Natural killer cell treated with Interleukin-12 subunit alpha and Interleukin-12 subunit beta and Interleukin-15 and Interleukin-18, amount 100 ng/mL, for 72 hours (primary cell): ENCODE data around the gene EDARADD. TPM values are rescaled to one million over a fixed set of nuclear protein-coding genes. Genes with fewer than 3 reads are reported as not detected.
A peak's percentile ranks its signal among the peaks of the same experiment; 100 is the strongest.

Experiments
- ATAC-seq, 2 donors: fragments of 150-1000 bp; cut with Tn5 transposase in 1 of 2; sonication (Bioruptor Pico), chemical (Tn5 transposase) in 1 of 2; 2 replicates each; pipeline ENCODE4 v1.10.0; 2021
- DNase-seq: peaks from one replicate; pipeline ENCODE4 v3.0.0; 2022; ENCODE audit warnings: low spot score
- H3K27ac Mint-ChIP-seq, 2 donors: 1 replicate in 1 of 2; 2 replicates in 1 of 2; pipeline ENCODE4 v1.8.0; 2022; ENCODE audit warnings: mixed read lengths in 2 of 2, mild to moderate bottlenecking in 1 of 2, moderate library complexity in 1 of 2
- H3K27me3 Mint-ChIP-seq, 2 donors: 1 replicate in 1 of 2; 2 replicates in 1 of 2; pipeline ENCODE4 v1.8.0; 2022; ENCODE audit warnings: mixed read lengths in 2 of 2
- H3K36me3 Mint-ChIP-seq: one replicate; pipeline ENCODE4 v1.8.0; 2022; ENCODE audit warnings: mixed read lengths
- H3K4me1 Mint-ChIP-seq, 2 donors: 1 replicate in 1 of 2; 2 replicates in 1 of 2; pipeline ENCODE4 v1.8.0; 2022; ENCODE audit warnings: low read depth in 2 of 2, mixed read lengths in 2 of 2, mild to moderate bottlenecking in 1 of 2
- H3K4me3 Mint-ChIP-seq: one replicate; pipeline ENCODE4 v1.8.0; 2022; ENCODE audit warnings: mixed read lengths
- H3K9me3 Mint-ChIP-seq: 2 replicates; pipeline ENCODE4 v1.8.0; 2022; ENCODE audit warnings: mixed read lengths
- total RNA-seq, 2 donors: library from RNA; stranded (reverse); gene quantifications; one replicate each; pipeline ENCODE4 v1.2.3, GENCODE V29; 2022

EDARADD gene
- total RNA-seq, 2 donors from 2014 or later = 1.9 to 7.2 TPM

DNA sequence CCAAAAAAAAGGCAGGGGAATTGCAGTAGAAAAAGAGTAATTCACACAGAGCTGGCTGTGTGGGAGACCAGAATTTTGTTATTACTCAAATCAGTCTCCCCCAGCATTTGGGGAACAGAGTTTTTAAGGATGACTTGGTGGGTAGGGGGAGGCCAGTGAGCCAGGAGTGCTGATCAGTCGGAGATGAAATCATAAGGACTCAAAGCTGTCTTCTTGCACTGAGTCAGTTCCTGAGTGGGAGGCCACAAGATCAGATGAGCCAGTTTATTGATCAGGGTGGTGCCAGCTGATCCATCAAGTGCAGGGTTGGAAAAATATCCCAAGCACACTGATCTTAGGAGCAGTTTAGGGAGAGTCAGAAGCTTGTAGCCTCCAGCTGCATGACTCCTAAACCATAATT is 23.7 kb upstream of the EDARADD start:
- Mint-ChIP-seq H3K4me1 (peaks cover 0 to 6% of the 10 kb centered on the region in 2 donors), H3K9me3 (no peaks in the 10 kb centered on the region), H3K36me3 (no peaks in the 10 kb centered on the region), H3K27me3 (peaks cover 0 to 9% of the 10 kb centered on the region in 2 donors), H3K27ac (no peak overlapping the region), H3K4me3 (no peak overlapping the region)
- ATAC-seq = no peak
- DNase-seq = no peak

DNA sequence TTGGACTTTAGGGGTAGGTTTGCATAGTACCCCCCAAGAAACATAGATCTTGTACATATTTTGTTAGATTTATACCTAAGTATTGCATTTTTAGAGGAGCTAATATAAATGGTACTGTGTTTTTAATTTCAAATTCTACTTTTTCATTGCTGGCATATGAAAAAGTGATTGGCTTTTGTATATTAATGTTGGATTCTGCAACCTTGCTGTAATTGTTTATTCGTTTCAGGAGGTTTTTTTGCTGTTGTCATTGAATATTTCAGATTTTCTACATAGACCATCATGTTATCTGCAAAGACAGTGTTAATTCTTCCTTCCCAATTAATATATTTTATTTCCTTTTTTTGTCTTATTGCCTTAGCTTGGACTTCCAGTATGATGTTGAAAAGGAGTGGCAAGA is 23.0 kb upstream of the EDARADD start:
- H3K27ac Mint-ChIP-seq = no peak overlapping the region
- peaks cover 0 to 6% of the 10 kb centered on the region in 2 donors for H3K4me1 Mint-ChIP-seq
- peaks cover 0 to 9% of the 10 kb centered on the region in 2 donors for H3K27me3 Mint-ChIP-seq
- no peaks in the 10 kb centered on the region for H3K36me3 Mint-ChIP-seq
- ATAC-seq (no peak), DNase-seq (no peak)
- H3K4me3 Mint-ChIP-seq = no peak overlapping the region
- no peaks in the 10 kb centered on the region for H3K9me3 Mint-ChIP-seq

DNA sequence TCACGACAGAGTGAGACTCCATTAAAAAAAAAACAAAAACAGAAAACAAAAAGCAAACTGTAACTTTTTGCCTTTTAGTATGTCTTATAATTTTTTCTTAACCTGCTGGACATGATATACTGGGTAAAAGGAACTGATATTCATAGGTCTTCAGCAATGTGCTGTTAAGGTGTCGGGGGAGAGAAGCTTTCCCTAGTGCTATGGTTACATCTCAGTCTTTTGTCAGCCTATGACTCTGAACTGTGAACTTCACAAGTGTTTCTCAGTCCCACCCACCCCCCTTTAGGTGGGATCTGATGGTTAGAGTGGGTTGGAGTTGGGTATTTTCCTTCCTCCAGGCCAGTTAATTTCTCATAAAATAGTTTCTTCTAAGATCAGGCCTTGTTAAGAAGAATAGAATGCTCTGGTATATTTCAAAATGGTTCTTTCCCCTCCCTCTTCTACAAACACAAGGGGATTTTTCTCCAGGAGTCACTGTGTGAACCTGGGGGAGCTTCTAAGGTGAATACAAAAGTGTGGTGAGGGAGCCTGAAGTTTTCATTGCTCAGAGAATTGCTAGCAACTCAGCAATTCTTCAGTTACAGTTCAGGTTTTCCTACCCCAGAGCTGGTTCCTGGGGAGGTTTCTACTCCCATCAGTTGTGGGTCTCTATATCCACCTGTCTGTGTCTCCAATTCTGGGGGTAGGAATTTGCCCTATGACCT is 16.1 kb upstream of the EDARADD start:
- Mint-ChIP-seq H3K4me1 (peaks cover 0 to 6% of the 10 kb centered on the region in 2 donors), H3K4me3 (no peak overlapping the region), H3K27me3 (peaks cover 0 to 3% of the 10 kb centered on the region in 2 donors), H3K36me3 (peaks cover 13% of the 10 kb centered on the region), H3K27ac (no peak overlapping the region), H3K9me3 (no peaks in the 10 kb centered on the region)
- ATAC-seq = no peak
- no peak for DNase-seq

- DNase-seq (no peak), ATAC-seq (no peak)
- no peaks in the 10 kb centered on the region for H3K4me1 Mint-ChIP-seq
- peaks cover 13% of the 10 kb centered on the region for H3K36me3 Mint-ChIP-seq
- H3K27me3 Mint-ChIP-seq = no peaks in the 10 kb centered on the region
- no peaks in the 10 kb centered on the region for H3K9me3 Mint-ChIP-seq
- H3K4me3 Mint-ChIP-seq = no peak overlapping the region
- H3K27ac Mint-ChIP-seq = no peak overlapping the region
Measured at GRCh38 chr1:236381565-236382158, 12.4 kb upstream of the EDARADD start.

- no peak for DNase-seq
- no peaks in the 10 kb centered on the region for H3K9me3 Mint-ChIP-seq
- no peak overlapping the region for H3K27ac Mint-ChIP-seq
- H3K36me3 Mint-ChIP-seq = no peaks in the 10 kb centered on the region
- H3K4me1 Mint-ChIP-seq = no peaks in the 10 kb centered on the region
- no peak overlapping the region for H3K4me3 Mint-ChIP-seq
- peaks cover 5 to 10% of the 10 kb centered on the region in 2 donors for H3K27me3 Mint-ChIP-seq
- no peak for ATAC-seq
Measured at GRCh38 chr1:236388332-236388731, 5.8 kb upstream of the EDARADD start.

GRCh38 chr1:236389253-236389652 is 4.8 kb upstream of the EDARADD start:
- ATAC-seq = peak in 1 of 2 donors; percentile 13
- Mint-ChIP-seq H3K4me1 (peaks cover 0 to 5% of the 10 kb centered on the region in 2 donors), H3K27me3 (peaks cover 5 to 10% of the 10 kb centered on the region in 2 donors), H3K9me3 (no peaks in the 10 kb centered on the region), H3K36me3 (no peaks in the 10 kb centered on the region), H3K4me3 (no peak overlapping the region), H3K27ac (no peak overlapping the region)
- DNase-seq = no peak

DNA sequence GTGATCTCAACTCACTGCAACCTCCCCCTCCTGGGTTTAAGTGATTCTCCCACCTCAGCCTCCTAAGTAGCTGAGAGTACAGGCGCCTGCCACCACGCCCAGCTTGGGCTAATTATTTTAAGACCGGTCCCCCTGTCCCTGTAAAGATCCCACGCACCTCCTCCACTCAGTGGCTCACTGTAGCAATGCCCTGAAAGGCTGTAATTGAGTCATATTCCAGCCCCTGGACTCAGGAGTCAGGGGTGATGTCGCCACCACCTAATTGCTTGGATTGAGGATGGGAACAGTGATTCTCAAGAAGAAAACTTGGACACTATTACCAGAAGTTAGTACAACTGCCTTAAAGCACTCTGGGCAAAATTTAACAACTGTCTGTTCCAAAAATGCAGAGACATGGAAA is 3.1 kb upstream of the EDARADD start:
- H3K4me1 Mint-ChIP-seq = peaks cover 7 to 16% of the 10 kb centered on the region in 2 donors
- no peak overlapping the region for H3K27ac Mint-ChIP-seq
- DNase-seq = no peak
- ATAC-seq = no peak
- no peaks in the 10 kb centered on the region for H3K9me3 Mint-ChIP-seq
- H3K27me3 Mint-ChIP-seq = peaks cover 10% of the 10 kb centered on the region in 2 donors
- H3K4me3 Mint-ChIP-seq = no peak overlapping the region
- H3K36me3 Mint-ChIP-seq = no peaks in the 10 kb centered on the region

DNA sequence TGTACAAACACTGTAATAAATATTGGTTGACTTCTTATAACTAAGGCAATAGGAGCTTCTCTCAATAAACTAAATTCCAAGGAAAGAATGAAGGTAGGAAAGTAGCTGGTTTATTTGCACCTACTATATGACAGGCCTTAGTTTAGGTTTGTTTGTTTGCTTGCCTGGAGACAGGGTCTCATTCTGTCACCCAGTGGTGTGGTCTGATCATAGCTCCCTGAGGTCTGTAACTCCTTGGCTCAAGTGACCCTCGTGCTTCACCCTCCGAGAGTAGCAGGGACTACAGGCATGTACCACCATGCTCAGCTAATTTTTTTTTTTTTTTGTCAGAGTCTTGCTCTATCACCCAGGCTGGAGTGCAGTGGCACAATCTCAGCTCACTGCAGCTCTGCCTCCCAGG is 1.9 kb upstream of the EDARADD start:
- no peaks in the 10 kb centered on the region for H3K36me3 Mint-ChIP-seq
- no peak for ATAC-seq

GRCh38 chr1:236394879-236395229 is 768 bp downstream of the EDARADD start:
- DNase-seq = no peak
- no peaks in the 10 kb centered on the region for H3K36me3 Mint-ChIP-seq
- H3K4me1 Mint-ChIP-seq = peaks cover 13 to 24% of the 10 kb centered on the region in 2 donors
- no peak for ATAC-seq
- peak overlapping the region; percentile 93 for H3K4me3 Mint-ChIP-seq
- no peaks in the 10 kb centered on the region for H3K9me3 Mint-ChIP-seq
- H3K27ac Mint-ChIP-seq = peak overlapping the region; percentile 79 to 80
- peaks cover 0 to 10% of the 10 kb centered on the region in 2 donors for H3K27me3 Mint-ChIP-seq

More for the DNA sequence above, 1.9 kb upstream of the EDARADD start:
- peaks cover 12 to 22% of the 10 kb centered on the region in 2 donors for H3K4me1 Mint-ChIP-seq
- H3K27ac Mint-ChIP-seq = no peak overlapping the region
- DNase-seq = no peak
- H3K9me3 Mint-ChIP-seq = no peaks in the 10 kb centered on the region
- H3K27me3 Mint-ChIP-seq = peaks cover 10 to 15% of the 10 kb centered on the region in 2 donors
- H3K4me3 Mint-ChIP-seq = no peak overlapping the region

DNA sequence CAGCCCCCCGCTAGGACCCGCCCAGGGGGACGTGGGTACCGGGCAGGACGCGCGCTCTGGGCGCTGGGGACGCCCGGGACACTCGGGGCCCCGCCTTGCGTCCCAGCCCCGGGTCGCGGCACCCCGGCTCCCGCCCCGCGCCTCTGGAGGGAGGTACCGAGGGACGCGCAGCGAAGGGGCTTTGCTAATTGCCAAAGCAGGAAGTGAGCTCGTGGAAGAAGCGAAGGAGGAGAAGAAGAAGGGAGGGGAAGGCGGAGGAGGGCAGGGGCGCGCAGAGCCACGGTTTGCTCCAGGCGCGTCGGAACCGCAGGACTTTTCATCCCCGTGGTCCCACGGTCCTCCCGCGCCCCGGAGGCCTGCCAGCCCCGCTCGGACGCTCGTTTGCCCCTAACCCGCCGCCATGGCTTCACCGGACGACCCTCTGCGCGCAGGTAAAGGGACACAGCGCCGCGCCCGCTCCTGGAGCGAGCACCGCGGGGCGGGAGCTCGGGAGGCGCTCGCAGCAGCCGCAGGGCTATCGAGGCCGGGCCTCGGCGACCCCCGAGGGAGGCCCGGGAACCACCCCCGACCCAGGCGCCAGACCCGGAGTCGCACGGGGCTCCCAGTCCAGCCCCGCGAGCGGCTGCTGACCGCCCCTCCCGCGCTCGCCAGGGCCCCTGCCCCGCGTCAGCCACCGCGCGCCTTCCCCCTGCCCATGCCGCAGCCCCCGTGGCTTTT is 1.3 kb downstream of the EDARADD start:
- DNase-seq (no peak), ATAC-seq (peak; percentile 90 to 92)
- Mint-ChIP-seq H3K9me3 (no peaks in the 10 kb centered on the region), H3K36me3 (no peaks in the 10 kb centered on the region), H3K27me3 (peaks cover 0 to 10% of the 10 kb centered on the region in 2 donors), H3K4me1 (peaks cover 18 to 29% of the 10 kb centered on the region in 2 donors), H3K27ac (peak overlapping the region; percentile 79 to 80), H3K4me3 (peak overlapping the region; percentile 93)

DNA sequence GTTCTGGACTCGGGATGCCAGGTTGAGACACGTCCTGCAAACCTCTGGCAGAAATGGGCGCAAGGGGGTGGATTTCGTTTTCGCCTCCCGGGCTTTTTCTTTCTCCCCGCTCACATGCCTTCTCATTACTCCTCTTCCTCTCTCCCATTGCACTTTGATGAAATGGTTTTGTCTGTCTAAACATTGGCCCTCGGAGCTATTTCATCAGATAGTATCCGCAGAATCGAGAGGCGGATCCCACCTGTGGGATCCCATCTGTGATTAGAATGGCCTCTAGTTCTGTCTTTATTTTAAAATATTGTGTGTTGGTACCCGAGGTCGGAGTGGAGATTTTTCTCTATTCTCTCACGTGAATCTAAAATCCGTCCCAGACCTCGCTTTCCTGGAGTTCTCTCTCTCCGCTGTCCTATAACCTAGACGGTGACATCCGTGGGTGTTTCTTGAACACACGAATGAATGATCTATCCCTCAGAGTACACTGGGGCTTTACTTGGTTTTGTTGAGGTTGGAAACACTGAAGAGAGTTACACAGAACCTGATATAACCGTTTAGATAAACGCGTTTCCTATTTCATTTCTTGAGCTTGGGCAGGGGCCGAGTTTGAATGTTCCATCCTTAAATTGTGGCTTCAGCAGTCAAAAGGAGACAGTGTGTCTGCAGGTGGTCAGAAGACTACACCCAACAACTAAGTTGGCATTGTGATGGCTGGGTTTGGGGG is 2.0 kb downstream of the EDARADD start:
- Mint-ChIP-seq H3K27ac (peak overlapping the region; percentile 31 to 68), H3K9me3 (no peaks in the 10 kb centered on the region), H3K27me3 (peaks cover 0 to 10% of the 10 kb centered on the region in 2 donors), H3K36me3 (no peaks in the 10 kb centered on the region), H3K4me1 (peaks cover 19 to 29% of the 10 kb centered on the region in 2 donors), H3K4me3 (peak overlapping the region; percentile 92)
- no peak for DNase-seq
- ATAC-seq = no peak

DNA sequence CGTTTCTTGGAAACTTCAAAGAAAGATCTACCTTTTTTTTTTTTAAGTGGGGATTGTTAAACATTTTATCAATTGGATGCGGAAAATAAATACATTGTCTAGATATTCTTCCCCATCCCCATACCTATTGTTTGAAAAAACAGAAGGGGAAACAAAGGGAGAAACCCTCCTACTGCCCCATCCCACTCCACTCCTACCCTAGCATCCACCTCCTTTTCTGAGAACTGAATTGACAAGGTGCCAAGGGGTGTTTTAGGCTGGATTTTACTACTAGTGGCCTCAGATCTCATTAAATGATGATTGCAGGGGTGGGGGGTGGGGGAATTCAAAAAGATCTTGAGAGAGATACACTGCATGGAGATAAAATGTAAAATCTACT is 2.6 kb downstream of the EDARADD start:
- Mint-ChIP-seq H3K4me3 (peak overlapping the region; percentile 92), H3K4me1 (peaks cover 19 to 33% of the 10 kb centered on the region in 2 donors), H3K9me3 (no peaks in the 10 kb centered on the region), H3K27ac (peak overlapping the region in 1 of 2 donors; percentile 68), H3K36me3 (no peaks in the 10 kb centered on the region), H3K27me3 (peaks cover 0 to 10% of the 10 kb centered on the region in 2 donors)
- no peak for DNase-seq
- ATAC-seq = no peak

DNA sequence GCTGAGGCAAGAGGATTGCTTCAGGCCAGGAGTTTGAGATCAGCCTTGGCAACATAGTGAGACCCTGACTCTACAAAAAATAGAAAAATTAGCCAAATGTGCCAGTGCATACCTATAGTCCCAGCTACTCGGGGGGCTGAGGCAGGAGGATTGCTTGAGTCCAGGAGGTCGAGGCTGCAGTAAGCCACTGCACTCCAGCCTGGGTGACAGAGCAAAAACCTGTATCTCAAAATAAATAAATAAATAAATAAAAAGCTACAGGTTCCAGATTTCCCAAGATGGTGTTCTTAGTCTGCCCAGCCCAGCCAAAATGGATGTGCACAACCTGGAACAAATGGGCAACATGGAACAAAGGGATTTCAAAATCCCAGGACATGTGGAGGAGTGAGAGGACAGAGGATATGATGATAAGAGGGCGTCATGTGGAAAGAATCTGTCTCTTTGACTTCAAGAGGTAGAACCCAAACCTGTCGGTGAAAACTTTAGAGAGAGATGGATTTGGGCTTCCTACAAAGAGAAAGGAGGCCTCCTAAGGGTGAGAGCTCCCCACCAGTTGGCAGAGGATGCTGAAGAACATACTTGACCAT is 3.2 kb downstream of the EDARADD start:
- no peaks in the 10 kb centered on the region for H3K36me3 Mint-ChIP-seq
- peaks cover 19 to 33% of the 10 kb centered on the region in 2 donors for H3K4me1 Mint-ChIP-seq
- H3K4me3 Mint-ChIP-seq = no peak overlapping the region
- no peak overlapping the region for H3K27ac Mint-ChIP-seq
- no peaks in the 10 kb centered on the region for H3K9me3 Mint-ChIP-seq
- DNase-seq (no peak), ATAC-seq (no peak)
- H3K27me3 Mint-ChIP-seq = peaks cover 0 to 10% of the 10 kb centered on the region in 2 donors
